OCI-LY7 (cell line): Measurements from ENCODE around the gene TCEAL5. TPM values are rescaled to one million over a fixed set of nuclear protein-coding genes. Genes with fewer than 3 reads are reported as not detected.
"Not testable (repeated sequence)": the region's sequence is repeated elsewhere in the genome, so short reads cannot be mapped to it uniquely, and the experiment has no call there.

Experiments used
- BruUV-seq: library from RNA; stranded (reverse); fragments of 400-500 nt; replicated peaks from 2 replicates; lab custom pipeline; 2021; lab: Mats Ljungman, UMichigan
- CTCF ChIA-PET: fragments of 300-600 bp; sonication (Branson Sonifier 250); formaldehyde crosslinking; loops from one replicate; lab custom pipeline; 2022; ENCODE audit warnings: antibody characterized with exemption; ENCODE audit not compliant: unreplicated experiment; lab: Charles Lee
- POLR2A ChIA-PET: fragments of 300-600 bp; sonication (Branson Sonifier 250); formaldehyde crosslinking; loops from one replicate; lab custom pipeline; 2022; ENCODE audit warnings: antibody characterized with exemption; lab: Charles Lee
- DNase-seq: peaks from one replicate; pipeline ENCODE4 v3.0.0-alpha.2; 2015; ENCODE audit warnings: low spot score
- H2AFZ ChIP-seq: fragments of 200-600 bp; sonication (generic), shearing (Covaris generic); 2 replicates; pipeline ENCODE4 v1.6.1; 2014; ENCODE audit warnings: mild to moderate bottlenecking, antibody characterized with exemption, low read length, moderate library complexity
- H3K27ac ChIP-seq: fragments of 200-600 bp; sonication (generic); 2 replicates; pipeline ENCODE4 v1.5.1; 2014; ENCODE audit warnings: mixed run types, low read depth, mild to moderate bottlenecking, moderate library complexity, low read length, inconsistent platforms; ENCODE audit not compliant: poor library complexity, severe bottlenecking
- H3K36me3 ChIP-seq: fragments of 200-600 bp; sonication (generic); 2 replicates; pipeline ENCODE4 v1.6.1; 2014; ENCODE audit warnings: mild to moderate bottlenecking, antibody characterized with exemption, low read length, moderate library complexity, mixed read lengths; ENCODE audit not compliant: insufficient read depth
- H3K4me1 ChIP-seq: fragments of 200-600 bp; sonication (generic); 2 replicates; pipeline ENCODE4 v1.5.1; 2014; ENCODE audit warnings: mild to moderate bottlenecking, low read length; ENCODE audit not compliant: insufficient read depth, poor library complexity, severe bottlenecking
- H3K4me2 ChIP-seq: fragments of 200-600 bp; sonication (generic); 2 replicates; pipeline ENCODE4 v1.6.1; 2014; ENCODE audit warnings: mild to moderate bottlenecking, low read length
- H3K4me3 ChIP-seq: fragments of 200-600 bp; sonication (generic); 2 replicates; pipeline ENCODE4 v1.5.1; 2014; ENCODE audit warnings: mild to moderate bottlenecking, low read depth, low read length; ENCODE audit not compliant: poor library complexity, severe bottlenecking
- H3K79me2 ChIP-seq: fragments of 200-600 bp; sonication (generic); 2 replicates; pipeline ENCODE4 v1.6.1; 2016; ENCODE audit warnings: low read depth, mild to moderate bottlenecking, low read length, moderate library complexity, mixed read lengths; ENCODE audit not compliant: insufficient read depth
- H3K9me2 ChIP-seq: fragments of 200-600 bp; sonication (generic); 2 replicates; pipeline ENCODE4 v1.6.1; 2016; ENCODE audit warnings: mild to moderate bottlenecking, low read length, mixed read lengths; ENCODE audit not compliant: insufficient read depth
- H3K9me3 ChIP-seq: fragments of 200-600 bp; sonication (generic); 2 replicates; pipeline ENCODE4 v1.6.1; 2014; ENCODE audit warnings: mild to moderate bottlenecking, mixed run types, low read length, mixed read lengths
- H4K20me1 ChIP-seq: fragments of 200-600 bp; sonication (generic); 2 replicates; pipeline ENCODE4 v1.6.1; 2014; ENCODE audit warnings: mild to moderate bottlenecking, antibody characterized with exemption, low read length, moderate library complexity, mixed read lengths; ENCODE audit not compliant: insufficient read depth
- CTCF ChIP-seq: fragments of 200-600 bp; sonication (generic); conservative IDR thresholded peaks from 2 replicates; pipeline ENCODE4 v1.5.1; 2014; ENCODE audit warnings: mild to moderate bottlenecking, antibody characterized with exemption, low read length, moderate library complexity, mixed read lengths
- EZH2phosphoT487 ChIP-seq: fragments of 200-600 bp; sonication (generic); IDR thresholded peaks from 2 replicates; pipeline ENCODE4 v1.6.1; 2018; ENCODE audit warnings: low read depth, borderline replicate concordance, mild to moderate bottlenecking, mixed run types, antibody characterized with exemption, low read length, moderate library complexity, mixed read lengths
- intact Hi-C: fragments of 100-400 bp; cut with micrococcal nuclease; formaldehyde crosslinking; loops from one replicate; pipeline ENCODE4 v1.10.0; 2022; ENCODE audit not compliant: unreplicated experiment
- total RNA-seq, 2 experiments: library from RNA; depleted of rRNA in 1 of 2; stranded (reverse); fragments of >200 nt in 1 of 2; shearing (Covaris generic) in 1 of 2; gene quantifications; 2 replicates each; pipeline ENCODE4 v1.2.3, GENCODE V29; 2014 to 2022

TCEAL5 gene
- total RNA-seq, 2 experiments from 2014 or later: not detected

- H3K27ac ChIP-seq: no peak overlapping the region
- intact Hi-C loops: no loop called here
- CTCF ChIA-PET: no interaction called here
- no peaks in the 10 kb centered on the region for H4K20me1 ChIP-seq
- no peaks in the 10 kb centered on the region for H3K4me1 ChIP-seq
- H3K4me3 ChIP-seq: no peak overlapping the region
- H3K79me2 ChIP-seq: no peaks in the 10 kb centered on the region
- BruUV-seq: no TSS peak
- no peak overlapping the region for H2AFZ ChIP-seq
- H3K9me3 ChIP-seq: no peaks in the 10 kb centered on the region
- TF ChIP-seq EZH2phosphoT487 (no peak), CTCF (no peak)
- H3K4me2 ChIP-seq: no peak overlapping the region
- H3K9me2 ChIP-seq: no peaks in the 10 kb centered on the region
- POLR2A ChIA-PET: no interaction called here
- H3K36me3 ChIP-seq: no peaks in the 10 kb centered on the region
- no peak for DNase-seq
Measured at GRCh38 chrX:103236296-103236695, 40.3 kb downstream of the TCEAL5 start.

GRCh38 chrX:103235608-103236007 is 40.9 kb downstream of the TCEAL5 start:
- H3K9me2 ChIP-seq, CTCF ChIA-PET, H2AFZ ChIP-seq, POLR2A ChIA-PET, intact Hi-C loops, BruUV-seq, H3K27ac ChIP-seq, H3K9me3 ChIP-seq, H3K36me3 ChIP-seq, H3K4me2 ChIP-seq, H4K20me1 ChIP-seq, H3K79me2 ChIP-seq, DNase-seq, H3K4me1 ChIP-seq, H3K4me3 ChIP-seq: not testable (repeated sequence)

GRCh38 chrX:103234869-103235268 is 41.7 kb downstream of the TCEAL5 start:
- BruUV-seq: no TSS peak
- CTCF ChIA-PET: no interaction called here
- no peaks in the 10 kb centered on the region for H3K79me2 ChIP-seq

GRCh38 chrX:103233263-103233662 is 43.3 kb downstream of the TCEAL5 start:
- BruUV-seq: no TSS peak
- Histone ChIP-seq H4K20me1 (no peaks in the 10 kb centered on the region), H3K9me2 (no peaks in the 10 kb centered on the region), H3K79me2 (no peaks in the 10 kb centered on the region), H2AFZ (no peak overlapping the region), H3K9me3 (no peaks in the 10 kb centered on the region), H3K27ac (no peak overlapping the region), H3K4me3 (no peak overlapping the region), H3K36me3 (no peaks in the 10 kb centered on the region), H3K4me1 (no peaks in the 10 kb centered on the region), H3K4me2 (no peak overlapping the region)
- CTCF ChIA-PET: no interaction called here
- DNase-seq: no peak
- TF ChIP-seq EZH2phosphoT487 (no peak), CTCF (no peak)
- intact Hi-C loops: no loop called here
- POLR2A ChIA-PET: interaction anchor here (0.6 kb wide), 1 partner anchor 10 kb away, joined by 3 read pairs; no protein-coding TSS in a partner anchor

More at GRCh38 chrX:103234869-103235268, 41.7 kb downstream of the TCEAL5 start:
- intact Hi-C loops: no loop called here
- Histone ChIP-seq H4K20me1 (no peaks in the 10 kb centered on the region), H3K9me2 (no peaks in the 10 kb centered on the region), H3K9me3 (no peaks in the 10 kb centered on the region), H3K4me1 (no peaks in the 10 kb centered on the region), H3K36me3 (no peaks in the 10 kb centered on the region), H3K4me2 (no peak overlapping the region), H2AFZ (no peak overlapping the region), H3K4me3 (no peak overlapping the region), H3K27ac (no peak overlapping the region)
- no peak for DNase-seq
- POLR2A ChIA-PET: no interaction called here
- TF ChIP-seq EZH2phosphoT487: no peak

GRCh38 chrX:103225918-103226317 is 50.6 kb downstream of the TCEAL5 start:
- H3K9me3 ChIP-seq, H3K4me1 ChIP-seq, H3K79me2 ChIP-seq, H3K4me2 ChIP-seq, H3K36me3 ChIP-seq, BruUV-seq, H2AFZ ChIP-seq, H3K27ac ChIP-seq, intact Hi-C loops, H3K9me2 ChIP-seq, DNase-seq, CTCF ChIA-PET, POLR2A ChIA-PET, H4K20me1 ChIP-seq, H3K4me3 ChIP-seq: not testable (repeated sequence)
